ENCODE results near the gene SRSF7. TPM values are rescaled to one million over a fixed set of nuclear protein-coding genes. Genes with fewer than 3 reads are reported as not detected.

The SRSF7 gene
- total and polyA plus RNA-seq, 4 donors: 69.2 to 125 (median 109) TPM

DNA sequence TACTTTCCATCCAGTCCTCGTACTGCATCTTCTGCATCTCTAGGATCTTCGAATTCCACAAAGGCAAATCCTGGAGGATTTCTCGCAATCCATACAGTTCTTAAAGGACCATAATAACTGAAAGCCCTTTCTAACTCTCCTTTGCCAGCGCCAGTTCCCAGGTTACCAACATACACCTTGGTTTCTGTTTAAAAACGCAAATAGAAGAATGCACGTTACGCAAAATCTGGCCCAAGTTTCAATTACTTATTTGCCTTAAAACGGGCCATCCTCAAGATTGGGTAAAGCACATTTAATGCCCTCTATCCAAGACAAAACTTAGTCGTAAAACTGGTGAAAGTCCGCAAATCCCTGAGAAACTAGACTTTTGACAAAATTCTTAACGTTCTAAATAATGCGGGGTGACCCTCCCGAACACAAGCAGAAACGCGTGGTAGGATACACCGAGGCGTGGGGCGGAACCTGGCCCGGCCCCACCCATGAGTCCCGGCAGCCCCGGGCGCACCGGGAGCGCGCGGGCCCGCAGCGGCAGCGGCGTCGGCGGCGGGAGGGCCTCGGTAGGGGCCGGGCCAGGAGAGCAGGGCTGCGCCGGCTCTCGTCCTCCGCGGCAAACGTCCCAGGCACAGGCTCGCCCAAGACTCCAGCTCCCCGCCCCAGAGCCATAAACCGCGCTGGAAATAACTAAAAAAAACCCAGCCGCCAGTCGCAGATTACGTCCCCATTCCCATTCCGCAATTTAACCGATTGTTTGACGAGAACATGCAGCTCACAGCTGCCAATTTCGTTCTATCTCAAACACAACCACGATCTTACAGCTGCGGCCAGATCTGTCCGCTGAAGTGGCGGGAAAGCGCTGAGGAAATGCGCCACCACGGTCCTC lies 910 bp downstream of the SRSF7 start:
- DNase-seq (peak; percentile 71 to 87), ATAC-seq (ENCODE audit: low FRiP score) (peak; percentile 84)
- Histone ChIP-seq H3K27me3 (ENCODE audit: control insufficient read depth in 1 of 2, insufficient read depth in 2 of 2, low read length in 1 of 2) (no peaks in the 10 kb centered on the region), H3K36me3 (ENCODE audit: control insufficient read depth in 1 of 2, insufficient read depth in 2 of 2, low read length in 1 of 2) (peaks cover 5 to 8% of the 10 kb centered on the region in 2 donors), H3K4me1 (ENCODE audit: control insufficient read depth in 1 of 2, insufficient read depth in 2 of 2, low read length in 2 of 2) (peaks cover 0 to 4% of the 10 kb centered on the region in 2 donors), H3K27ac (ENCODE audit: low read depth in 1 of 2, low read length in 2 of 2) (peak overlapping the region; percentile 31 to 81), H3K9me3 (ENCODE audit: control insufficient read depth, low read length) (no peaks in the 10 kb centered on the region), H3K4me3 (ENCODE audit: low read length in 2 of 2) (peak overlapping the region; percentile 50 to 85)
- intact Hi-C loops (cut with DNase I): no loop called here
- WGBS, 2 donors: 0 to 1% methylated on average over 59 of the region's 59 CpGs

DNA sequence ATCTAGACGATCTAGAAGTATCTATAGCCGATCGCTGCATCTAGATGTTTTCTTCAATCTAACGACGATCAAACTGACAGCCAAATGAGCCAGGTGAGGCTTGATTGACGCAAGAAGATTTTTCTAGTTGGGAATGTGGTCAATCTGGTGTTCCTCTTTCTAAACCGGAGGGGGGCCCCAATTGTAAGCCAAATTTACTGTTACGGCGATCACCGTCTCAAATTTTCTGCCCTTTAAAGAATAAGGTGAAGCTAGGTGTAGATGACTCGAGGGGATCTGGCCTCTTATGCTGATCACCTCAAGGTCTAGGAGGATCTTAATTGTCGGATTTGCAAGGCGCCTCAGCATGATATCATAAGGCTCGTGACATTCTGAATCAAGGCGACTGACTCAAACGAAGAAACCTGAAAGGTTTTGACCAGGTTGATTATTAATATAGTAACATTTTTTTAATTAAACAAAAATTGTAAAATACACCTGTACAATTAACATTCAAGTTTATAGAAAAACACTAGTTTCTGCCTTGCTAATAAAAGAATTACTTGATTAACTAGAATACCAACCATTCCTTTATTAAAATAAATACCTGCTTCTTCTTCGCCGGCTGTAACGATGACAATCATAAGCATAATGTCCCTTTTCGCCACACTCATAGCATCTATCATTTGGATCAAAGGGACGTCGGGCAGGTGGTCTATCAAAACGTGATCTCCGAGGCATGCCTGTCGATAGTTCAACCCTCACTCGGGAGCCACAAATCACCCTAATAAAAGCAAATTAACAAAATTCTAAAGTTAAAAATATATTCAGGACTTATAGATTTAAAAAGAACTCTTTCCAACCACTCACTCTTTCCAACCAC lies 2.0 kb downstream of the SRSF7 start:
- DNase-seq (no peak), ATAC-seq (ENCODE audit: low FRiP score) (no peak)
- Histone ChIP-seq H3K4me3 (ENCODE audit: low read length in 2 of 2) (peak overlapping the region; percentile 50 to 85), H3K36me3 (ENCODE audit: control insufficient read depth in 1 of 2, insufficient read depth in 2 of 2, low read length in 1 of 2) (peaks cover 6 to 8% of the 10 kb centered on the region in 2 donors), H3K27ac (ENCODE audit: low read depth in 1 of 2, low read length in 2 of 2) (no peak overlapping the region), H3K4me1 (ENCODE audit: control insufficient read depth in 1 of 2, insufficient read depth in 2 of 2, low read length in 2 of 2) (peaks cover 0 to 4% of the 10 kb centered on the region in 2 donors), H3K27me3 (ENCODE audit: control insufficient read depth in 1 of 2, insufficient read depth in 2 of 2, low read length in 1 of 2) (no peaks in the 10 kb centered on the region), H3K9me3 (ENCODE audit: control insufficient read depth, low read length) (no peaks in the 10 kb centered on the region)
- intact Hi-C loops (cut with DNase I): no loop called here
- WGBS, 2 donors: 64 to 65% methylated on average over 26 of the region's 26 CpGs

DNA sequence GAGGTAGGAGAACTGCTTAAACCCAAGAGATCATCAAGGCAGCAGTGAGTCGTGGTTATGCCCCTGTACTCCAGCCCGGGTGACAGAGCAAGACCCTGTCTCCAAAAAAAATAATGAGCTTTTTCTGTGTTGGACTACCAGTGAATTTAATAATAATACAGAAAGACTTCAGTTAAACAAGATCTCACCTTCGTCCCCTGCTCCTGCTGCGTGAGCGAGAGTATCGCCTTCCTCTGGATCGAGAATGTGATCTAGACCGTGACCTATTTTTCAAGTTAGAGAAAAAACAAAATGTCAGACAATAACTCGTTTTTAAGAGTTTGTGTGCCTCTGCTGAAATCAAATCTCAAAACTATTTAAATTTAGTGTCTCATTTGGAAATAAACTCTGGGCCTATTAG lies 2.8 kb downstream of the SRSF7 start:
- ATAC-seq (ENCODE audit: low FRiP score) (no peak), DNase-seq (no peak)
- Histone ChIP-seq H3K9me3 (ENCODE audit: control insufficient read depth, low read length) (no peaks in the 10 kb centered on the region), H3K36me3 (ENCODE audit: control insufficient read depth in 1 of 2, insufficient read depth in 2 of 2, low read length in 1 of 2) (peaks cover 6 to 11% of the 10 kb centered on the region in 2 donors), H3K27me3 (ENCODE audit: control insufficient read depth in 1 of 2, insufficient read depth in 2 of 2, low read length in 1 of 2) (no peaks in the 10 kb centered on the region), H3K4me1 (ENCODE audit: control insufficient read depth in 1 of 2, insufficient read depth in 2 of 2, low read length in 2 of 2) (peaks cover 0 to 4% of the 10 kb centered on the region in 2 donors), H3K4me3 (ENCODE audit: low read length in 2 of 2) (no peak overlapping the region), H3K27ac (ENCODE audit: low read depth in 1 of 2, low read length in 2 of 2) (no peak overlapping the region)
- WGBS, 2 donors: 77 to 83% methylated on average over 9 of the region's 9 CpGs
- intact Hi-C loops (cut with DNase I): no loop called here

DNA sequence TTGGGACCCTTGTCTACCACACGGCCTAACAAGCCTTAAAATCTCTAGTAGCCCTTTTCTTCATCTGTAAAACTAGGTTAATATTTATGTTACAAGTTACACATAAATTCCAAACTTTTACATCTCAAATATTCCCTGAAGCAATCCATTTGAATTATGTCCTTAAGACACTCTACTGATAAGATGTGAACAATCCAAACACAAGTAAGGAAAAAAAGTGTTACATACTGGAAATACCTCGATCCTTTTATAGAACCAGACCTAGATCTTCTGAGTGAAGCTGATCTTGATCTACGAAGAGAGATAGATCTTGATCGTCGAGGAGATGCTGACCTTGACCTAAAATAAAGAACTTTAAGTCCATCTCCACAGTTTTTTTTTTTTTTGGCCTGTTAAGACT lies 3.3 kb downstream of the SRSF7 start:
- no peak overlapping the region for H3K27ac ChIP-seq (ENCODE audit: low read depth in 1 of 2, low read length in 2 of 2)
- H3K4me1 ChIP-seq (ENCODE audit: control insufficient read depth in 1 of 2, insufficient read depth in 2 of 2, low read length in 2 of 2): peaks cover 0 to 4% of the 10 kb centered on the region in 2 donors
- no peak for ATAC-seq (ENCODE audit: low FRiP score)
- no peaks in the 10 kb centered on the region for H3K9me3 ChIP-seq (ENCODE audit: control insufficient read depth, low read length)
- intact Hi-C loops (cut with DNase I): no loop called here
- H3K4me3 ChIP-seq (ENCODE audit: low read length in 2 of 2): no peak overlapping the region
- 40 to 50% methylated on average over 5 of the region's 5 CpGs for WGBS, 2 donors
- peaks cover 8 to 11% of the 10 kb centered on the region in 2 donors for H3K36me3 ChIP-seq (ENCODE audit: control insufficient read depth in 1 of 2, insufficient read depth in 2 of 2, low read length in 1 of 2)
- H3K27me3 ChIP-seq (ENCODE audit: control insufficient read depth in 1 of 2, insufficient read depth in 2 of 2, low read length in 1 of 2): no peaks in the 10 kb centered on the region
- no peak for DNase-seq

DNA sequence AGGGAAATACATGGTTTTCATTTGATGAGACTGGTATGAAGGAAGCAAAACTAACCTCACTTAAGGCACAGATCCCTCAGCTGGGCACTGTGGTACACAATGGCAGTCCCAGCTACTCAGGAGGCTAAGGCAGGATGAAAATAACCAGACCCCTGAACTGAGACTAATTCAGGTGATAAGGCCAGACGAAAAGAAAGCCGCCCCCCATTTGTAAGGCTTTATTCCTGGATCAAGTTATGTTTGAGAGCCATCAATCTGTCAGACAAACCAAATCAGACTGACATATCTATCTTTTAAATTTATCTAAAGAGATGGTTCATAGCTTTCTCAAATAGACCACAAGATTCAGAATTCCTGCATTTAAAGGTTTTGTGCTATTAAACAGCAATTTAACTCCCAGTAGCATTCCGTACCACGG lies 4.1 kb downstream of the SRSF7 start:
- no peak overlapping the region for H3K27ac ChIP-seq (ENCODE audit: low read depth in 1 of 2, low read length in 2 of 2)
- no peak for ATAC-seq (ENCODE audit: low FRiP score)
- 47 to 54% methylated on average over 4 of the region's 4 CpGs for WGBS, 2 donors
- peaks cover 0 to 4% of the 10 kb centered on the region in 2 donors for H3K4me1 ChIP-seq (ENCODE audit: control insufficient read depth in 1 of 2, insufficient read depth in 2 of 2, low read length in 2 of 2)
- intact Hi-C loops (cut with DNase I): no loop called here
- peaks cover 8 to 11% of the 10 kb centered on the region in 2 donors for H3K36me3 ChIP-seq (ENCODE audit: control insufficient read depth in 1 of 2, insufficient read depth in 2 of 2, low read length in 1 of 2)
- DNase-seq: no peak
- H3K4me3 ChIP-seq (ENCODE audit: low read length in 2 of 2): no peak overlapping the region
- H3K27me3 ChIP-seq (ENCODE audit: control insufficient read depth in 1 of 2, insufficient read depth in 2 of 2, low read length in 1 of 2): no peaks in the 10 kb centered on the region
- no peaks in the 10 kb centered on the region for H3K9me3 ChIP-seq (ENCODE audit: control insufficient read depth, low read length)

DNA sequence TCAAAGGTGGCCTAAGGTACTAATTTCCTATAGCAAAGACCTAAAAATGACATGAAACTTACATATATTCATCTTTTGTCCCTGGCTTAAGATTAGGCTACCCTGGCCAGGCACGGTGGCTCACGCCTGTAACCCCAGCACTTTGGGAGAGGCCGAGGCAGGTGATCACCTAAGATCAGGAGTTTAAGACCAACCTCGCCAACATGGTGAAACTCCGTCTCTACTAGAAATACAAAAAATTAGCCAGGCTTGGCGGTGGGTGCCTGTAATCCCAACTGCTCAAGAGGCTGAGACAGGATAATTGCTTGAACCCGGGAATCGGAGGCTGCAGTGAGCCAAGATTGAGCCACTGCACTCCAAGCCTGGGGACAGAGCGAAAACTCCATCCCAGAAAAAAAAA lies 5.9 kb downstream of the SRSF7 start:
- no peak overlapping the region for H3K4me3 ChIP-seq (ENCODE audit: low read length in 2 of 2)
- intact Hi-C loops (cut with DNase I): no loop called here
- DNase-seq: no peak
- no peaks in the 10 kb centered on the region for H3K27me3 ChIP-seq (ENCODE audit: control insufficient read depth in 1 of 2, insufficient read depth in 2 of 2, low read length in 1 of 2)
- no peak overlapping the region for H3K27ac ChIP-seq (ENCODE audit: low read depth in 1 of 2, low read length in 2 of 2)
- no peaks in the 10 kb centered on the region for H3K9me3 ChIP-seq (ENCODE audit: control insufficient read depth, low read length)
- no peak for ATAC-seq (ENCODE audit: low FRiP score)
- peaks cover 0 to 4% of the 10 kb centered on the region in 2 donors for H3K4me1 ChIP-seq (ENCODE audit: control insufficient read depth in 1 of 2, insufficient read depth in 2 of 2, low read length in 2 of 2)
- H3K36me3 ChIP-seq (ENCODE audit: control insufficient read depth in 1 of 2, insufficient read depth in 2 of 2, low read length in 1 of 2): peaks cover 8 to 11% of the 10 kb centered on the region in 2 donors
- WGBS, 2 donors: 76 to 83% methylated on average over 9 of the region's 9 CpGs

DNA sequence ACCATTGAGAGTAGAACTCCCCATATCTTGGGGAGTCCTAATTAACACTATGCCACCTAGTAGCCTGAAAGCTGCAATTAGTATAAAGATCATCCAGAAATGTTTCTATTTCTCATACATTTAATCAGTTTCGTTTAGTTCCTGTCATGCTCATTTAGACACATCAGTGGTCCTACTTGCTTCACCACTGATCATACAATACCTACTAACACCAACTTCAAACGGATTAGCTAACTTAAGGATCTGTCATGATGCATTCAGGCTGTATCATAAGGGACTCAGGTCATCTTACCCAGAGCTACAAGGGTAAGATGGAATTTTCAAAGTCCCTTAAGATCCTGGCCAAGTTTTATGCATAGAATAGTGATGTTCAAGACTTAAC lies 6.8 kb downstream of the SRSF7 start:
- Histone ChIP-seq H3K9me3 (ENCODE audit: control insufficient read depth, low read length) (no peaks in the 10 kb centered on the region), H3K4me1 (ENCODE audit: control insufficient read depth in 1 of 2, insufficient read depth in 2 of 2, low read length in 2 of 2) (peaks cover 0 to 3% of the 10 kb centered on the region in 2 donors), H3K36me3 (ENCODE audit: control insufficient read depth in 1 of 2, insufficient read depth in 2 of 2, low read length in 1 of 2) (peaks cover 8 to 11% of the 10 kb centered on the region in 2 donors), H3K4me3 (ENCODE audit: low read length in 2 of 2) (no peak overlapping the region), H3K27me3 (ENCODE audit: control insufficient read depth in 1 of 2, insufficient read depth in 2 of 2, low read length in 1 of 2) (no peaks in the 10 kb centered on the region), H3K27ac (ENCODE audit: low read depth in 1 of 2, low read length in 2 of 2) (no peak overlapping the region)
- 40 to 43% methylated on average over 2 of the region's 2 CpGs for WGBS, 2 donors
- intact Hi-C loops (cut with DNase I): loop anchor here (5.0 kb wide), 3 partner anchors 162 to 417 kb away; no protein-coding TSS in a partner anchor
- DNase-seq (no peak), ATAC-seq (ENCODE audit: low FRiP score) (no peak)

DNA sequence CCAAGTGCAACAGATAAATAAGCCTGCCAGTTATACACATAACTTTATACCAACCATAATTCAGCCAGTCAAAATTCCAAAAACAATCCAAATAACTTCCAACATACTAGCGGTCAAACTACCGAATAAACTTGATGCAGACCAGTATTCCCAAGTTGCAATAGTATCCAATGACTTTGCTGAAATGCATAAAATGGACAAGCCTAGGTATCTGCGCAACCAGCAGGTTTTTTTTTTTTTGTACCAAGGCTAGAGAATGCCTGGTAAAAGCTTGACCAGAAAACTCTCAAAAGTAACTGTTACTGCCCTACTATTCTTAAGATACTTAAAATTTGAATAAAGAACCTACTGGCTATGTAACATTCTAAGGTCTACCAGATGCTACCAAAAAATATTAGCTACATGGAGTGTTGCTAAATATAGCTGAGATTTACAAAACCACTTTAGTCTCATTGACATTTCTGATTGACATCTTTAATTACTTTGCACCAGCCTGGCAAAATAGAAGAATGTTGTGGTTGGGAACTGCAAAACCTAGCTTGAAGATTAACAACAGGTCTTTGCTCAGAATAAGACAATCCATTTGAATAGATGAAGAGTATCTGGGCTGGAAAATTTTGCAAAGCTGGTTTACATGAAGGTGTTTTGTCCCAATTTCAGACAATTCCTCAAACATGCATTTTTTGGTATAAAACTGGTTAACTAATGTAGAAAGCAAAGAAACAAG lies 7.3 kb downstream of the SRSF7 start:
- Histone ChIP-seq H3K4me1 (ENCODE audit: control insufficient read depth in 1 of 2, insufficient read depth in 2 of 2, low read length in 2 of 2) (no peaks in the 10 kb centered on the region), H3K27ac (ENCODE audit: low read depth in 1 of 2, low read length in 2 of 2) (no peak overlapping the region), H3K36me3 (ENCODE audit: control insufficient read depth in 1 of 2, insufficient read depth in 2 of 2, low read length in 1 of 2) (peaks cover 8% of the 10 kb centered on the region in 2 donors), H3K4me3 (ENCODE audit: low read length in 2 of 2) (no peak overlapping the region), H3K9me3 (ENCODE audit: control insufficient read depth, low read length) (no peaks in the 10 kb centered on the region), H3K27me3 (ENCODE audit: control insufficient read depth in 1 of 2, insufficient read depth in 2 of 2, low read length in 1 of 2) (no peaks in the 10 kb centered on the region)
- DNase-seq (no peak), ATAC-seq (ENCODE audit: low FRiP score) (no peak)
- WGBS, 2 donors: 60 to 64% methylated on average over 3 of the region's 3 CpGs
- intact Hi-C loops (cut with DNase I): loop anchor here (2.0 to 5.0 kb wide), 5 partner anchors 15 to 429 kb away; no protein-coding TSS in a partner anchor
